Vagina (tissue), 2 donors: Measurements from ENCODE around the gene TOP2B. TPM values are rescaled to one million over a fixed set of nuclear protein-coding genes. Genes with fewer than 3 reads are reported as not detected.
A peak's percentile ranks its signal among the peaks of the same experiment; 100 is the strongest.

Experiments used
- DNase-seq, 2 donors: peaks; one replicate each; pipeline ENCODE4 v3.0.0-alpha.2; 2017; ENCODE audit errors: extremely low spot score in 2 of 2
- H3K27ac ChIP-seq: fragments of 200-600 bp; sonication (generic); one replicate; pipeline ENCODE4 v1.5.1; 2019
- H3K27me3 ChIP-seq: fragments of 200-600 bp; sonication (generic); one replicate; pipeline ENCODE4 v1.5.1; 2019
- H3K36me3 ChIP-seq, 2 donors: fragments of 200-600 bp; sonication (generic); one replicate each; pipeline ENCODE4 v1.5.1; 2017 to 2019
- H3K4me1 ChIP-seq: fragments of 200-600 bp; sonication (generic); one replicate; pipeline ENCODE4 v1.5.1; 2019
- H3K4me3 ChIP-seq, 2 donors: fragments of 200-600 bp; sonication (generic); 1 replicate in 1 of 2; 2 replicates in 1 of 2; pipeline ENCODE4 v1.5.1; 2016 to 2019
- H3K9me3 ChIP-seq: fragments of 200-600 bp; sonication (generic); one replicate; pipeline ENCODE4 v1.5.1; 2019
- POLR2A ChIP-seq, 2 donors: fragments of 450-650 bp; IDR thresholded peaks; one replicate each; pipeline ENCODE4 v1.6.1; 2017; ENCODE audit warnings: antibody characterized with exemption in 2 of 2, mild to moderate bottlenecking in 2 of 2, moderate library complexity in 2 of 2
- POLR2AphosphoS5 ChIP-seq, 2 donors: sonication (generic); formaldehyde crosslinking; IDR thresholded peaks; one replicate each; pipeline ENCODE4 v1.9.0; 2017; ENCODE audit warnings: antibody characterized with exemption in 2 of 2, mild to moderate bottlenecking in 2 of 2, low read depth in 1 of 2; ENCODE audit not compliant: insufficient read depth in 1 of 2
- intact Hi-C: fragments of 100-400 bp; cut with DNase I; formaldehyde crosslinking; loops from one replicate; pipeline ENCODE4 v1.15.1; 2023
- total RNA-seq: library from RNA; depleted of rRNA; stranded (reverse); fragments of >200 nt; gene quantifications from one replicate; pipeline ENCODE4 v1.2.3, GENCODE V29; 2016
- TF ChIP-seq, protein P1 (sequence below), 3 experiments: fragments of 450-650 bp in 2 of 3; fragments of 200-600 bp in 1 of 3; sonication (generic) in 1 of 3; IDR thresholded peaks; one replicate each; pipeline ENCODE4 v1.5.1; 2017 to 2019; ENCODE audit warnings: antibody characterized with exemption in 3 of 3, mild to moderate bottlenecking in 2 of 3, moderate library complexity in 2 of 3

Gene TOP2B
- total RNA-seq, 1 donor from 2014 or later = 88.1 TPM

DNA sequence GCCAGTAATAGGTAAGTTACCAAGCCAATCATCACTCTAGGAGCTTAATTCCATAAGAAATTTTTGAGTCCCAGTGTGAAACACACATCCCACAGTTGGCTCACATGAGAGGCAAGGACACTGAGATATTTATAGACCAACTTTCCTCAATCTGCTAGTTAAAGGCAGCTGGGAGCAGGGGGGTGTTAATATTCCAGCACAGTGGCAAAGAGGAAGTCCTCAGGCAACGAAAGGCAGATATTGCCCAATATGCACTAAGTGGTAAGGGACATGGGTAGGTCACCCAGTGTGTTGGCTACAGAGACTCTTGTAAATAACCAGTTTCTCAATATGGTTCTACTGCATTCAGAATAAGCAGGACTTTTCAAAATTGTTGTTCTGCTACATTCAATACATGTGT is 61.0 kb downstream of the TOP2B start:
- H3K9me3 ChIP-seq = no peaks in the 10 kb centered on the region
- intact Hi-C loops = no loop called here
- H3K27ac ChIP-seq = no peak overlapping the region
- H3K36me3 ChIP-seq = peaks cover 0 to 46% of the 10 kb centered on the region in 2 donors
- TF ChIP-seq, protein P1, sequence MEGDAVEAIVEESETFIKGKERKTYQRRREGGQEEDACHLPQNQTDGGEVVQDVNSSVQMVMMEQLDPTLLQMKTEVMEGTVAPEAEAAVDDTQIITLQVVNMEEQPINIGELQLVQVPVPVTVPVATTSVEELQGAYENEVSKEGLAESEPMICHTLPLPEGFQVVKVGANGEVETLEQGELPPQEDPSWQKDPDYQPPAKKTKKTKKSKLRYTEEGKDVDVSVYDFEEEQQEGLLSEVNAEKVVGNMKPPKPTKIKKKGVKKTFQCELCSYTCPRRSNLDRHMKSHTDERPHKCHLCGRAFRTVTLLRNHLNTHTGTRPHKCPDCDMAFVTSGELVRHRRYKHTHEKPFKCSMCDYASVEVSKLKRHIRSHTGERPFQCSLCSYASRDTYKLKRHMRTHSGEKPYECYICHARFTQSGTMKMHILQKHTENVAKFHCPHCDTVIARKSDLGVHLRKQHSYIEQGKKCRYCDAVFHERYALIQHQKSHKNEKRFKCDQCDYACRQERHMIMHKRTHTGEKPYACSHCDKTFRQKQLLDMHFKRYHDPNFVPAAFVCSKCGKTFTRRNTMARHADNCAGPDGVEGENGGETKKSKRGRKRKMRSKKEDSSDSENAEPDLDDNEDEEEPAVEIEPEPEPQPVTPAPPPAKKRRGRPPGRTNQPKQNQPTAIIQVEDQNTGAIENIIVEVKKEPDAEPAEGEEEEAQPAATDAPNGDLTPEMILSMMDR (IDR thresholded peaks at IDR 0.05) = no peak
- TF ChIP-seq POLR2AphosphoS5 (IDR thresholded peaks at IDR 0.05; ENCODE audit: insufficient read depth in 1 of 2, low read depth in 1 of 2) (no peak), POLR2A (IDR thresholded peaks at IDR 0.05) (no peak)
- H3K4me3 ChIP-seq = no peak overlapping the region
- DNase-seq = no peak
- no peaks in the 10 kb centered on the region for H3K4me1 ChIP-seq
- H3K27me3 ChIP-seq = no peaks in the 10 kb centered on the region

DNA sequence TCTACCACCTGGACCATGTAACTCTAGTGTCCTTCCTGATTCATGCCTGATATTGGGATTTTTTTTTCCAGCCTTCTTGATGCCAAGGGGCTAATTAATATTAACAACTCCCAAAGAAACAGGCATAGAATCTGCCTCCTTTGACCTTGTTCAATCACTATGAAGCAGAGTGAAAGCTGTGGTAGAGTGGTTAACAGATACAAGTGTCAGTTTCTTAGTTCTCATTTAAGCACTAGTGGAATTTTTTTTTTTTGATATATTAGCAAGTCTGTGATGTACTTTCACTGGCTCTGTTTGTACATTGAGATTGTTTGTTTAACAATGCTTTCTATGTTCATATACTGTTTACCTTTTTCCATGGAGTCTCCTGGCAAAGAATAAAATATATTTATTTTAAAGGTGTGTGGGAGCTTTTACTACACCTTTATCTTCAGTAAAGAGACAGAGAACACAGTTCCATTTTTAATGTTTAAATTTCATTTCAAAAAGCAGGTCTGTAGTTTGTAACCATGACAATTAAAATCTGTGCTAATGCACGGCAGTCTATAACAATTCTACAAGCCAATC is 67.1 kb downstream of the TOP2B start:
- H3K9me3 ChIP-seq = no peaks in the 10 kb centered on the region
- TF ChIP-seq, protein P1 (IDR thresholded peaks at IDR 0.05) = no peak
- no peak for TF ChIP-seq POLR2A (IDR thresholded peaks at IDR 0.05)
- H3K27ac ChIP-seq = no peak overlapping the region
- DNase-seq = no peak
- peaks cover 0 to 16% of the 10 kb centered on the region in 2 donors for H3K36me3 ChIP-seq
- no peak overlapping the region for H3K4me3 ChIP-seq
- H3K4me1 ChIP-seq = peaks cover 14% of the 10 kb centered on the region
- intact Hi-C loops = loop anchor here (5.0 to 10.0 kb wide), 2 partner anchors 173 to 825 kb away; partner anchors contain the start of gene RARB
- no peaks in the 10 kb centered on the region for H3K27me3 ChIP-seq

DNA sequence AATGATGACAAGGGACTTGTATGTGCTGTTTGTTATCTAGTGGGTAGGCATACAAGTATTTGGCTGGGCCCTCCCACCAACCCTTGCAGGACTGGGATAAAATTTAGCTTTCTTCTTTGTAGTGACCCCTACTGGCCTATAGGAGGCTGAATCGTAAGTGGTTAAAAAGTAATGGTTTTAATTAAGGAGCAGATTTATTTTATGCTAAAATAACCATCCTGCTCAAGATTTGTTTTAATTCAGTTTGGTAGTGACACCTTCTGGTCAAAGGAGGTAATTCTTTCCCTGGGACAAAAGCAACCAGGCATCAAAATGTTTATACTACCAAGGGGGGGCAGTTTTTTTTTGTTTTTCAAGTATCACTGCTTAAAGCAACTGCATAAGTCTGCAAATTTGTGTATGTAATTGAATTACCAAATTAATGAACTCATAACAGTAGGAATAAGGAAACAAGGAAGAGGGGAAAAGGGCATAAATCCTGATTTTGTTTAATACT is 70.7 kb downstream of the TOP2B start:
- H3K9me3 ChIP-seq = no peaks in the 10 kb centered on the region
- peaks cover 22% of the 10 kb centered on the region for H3K4me1 ChIP-seq
- H3K4me3 ChIP-seq = no peak overlapping the region
- H3K27ac ChIP-seq = no peak overlapping the region
- peak in 1 of 2 donors; percentile 75 for DNase-seq
- intact Hi-C loops = loop anchor here (10.0 kb wide), 1 partner anchor 169 kb away; the partner anchor contains the start of gene RARB
- H3K27me3 ChIP-seq = no peaks in the 10 kb centered on the region
- H3K36me3 ChIP-seq = peaks cover 0 to 6% of the 10 kb centered on the region in 2 donors
- TF ChIP-seq, protein P1 (IDR thresholded peaks at IDR 0.05) = peak; percentile 75 to 87 (median 77)
- TF ChIP-seq POLR2AphosphoS5 (IDR thresholded peaks at IDR 0.05; ENCODE audit: insufficient read depth in 1 of 2, low read depth in 1 of 2) = no peak

DNA sequence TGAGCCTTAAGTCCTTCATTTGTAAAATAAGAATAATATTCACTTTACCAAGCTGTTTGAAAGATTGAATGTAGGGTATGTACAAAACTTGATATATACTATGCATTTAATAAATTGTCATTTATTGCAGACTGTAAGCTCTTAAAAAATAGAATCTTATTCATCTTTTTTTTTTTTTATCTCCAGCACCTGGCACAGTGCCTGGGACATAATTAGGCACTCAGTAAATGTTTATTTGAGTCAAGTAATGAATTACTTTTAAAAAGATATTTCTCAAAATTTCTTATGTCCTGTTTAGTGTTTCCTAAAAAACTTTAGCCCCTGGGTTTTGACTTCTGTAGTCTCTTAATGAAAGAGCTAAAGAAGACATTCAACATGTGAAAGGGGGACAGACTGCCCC is 71.7 kb downstream of the TOP2B start:
- intact Hi-C loops = loop anchor here (10.0 kb wide), 1 partner anchor 168 kb away; the partner anchor contains the start of gene RARB
- TF ChIP-seq POLR2A (IDR thresholded peaks at IDR 0.05) = no peak
- TF ChIP-seq POLR2AphosphoS5 (IDR thresholded peaks at IDR 0.05; ENCODE audit: insufficient read depth in 1 of 2, low read depth in 1 of 2) = no peak
- TF ChIP-seq, protein P1 (IDR thresholded peaks at IDR 0.05) = no peak
- Histone ChIP-seq H3K27ac (no peak overlapping the region), H3K36me3 (no peaks in the 10 kb centered on the region), H3K9me3 (no peaks in the 10 kb centered on the region), H3K4me3 (no peak overlapping the region), H3K27me3 (no peaks in the 10 kb centered on the region), H3K4me1 (peaks cover 22% of the 10 kb centered on the region)
- no peak for DNase-seq

DNA sequence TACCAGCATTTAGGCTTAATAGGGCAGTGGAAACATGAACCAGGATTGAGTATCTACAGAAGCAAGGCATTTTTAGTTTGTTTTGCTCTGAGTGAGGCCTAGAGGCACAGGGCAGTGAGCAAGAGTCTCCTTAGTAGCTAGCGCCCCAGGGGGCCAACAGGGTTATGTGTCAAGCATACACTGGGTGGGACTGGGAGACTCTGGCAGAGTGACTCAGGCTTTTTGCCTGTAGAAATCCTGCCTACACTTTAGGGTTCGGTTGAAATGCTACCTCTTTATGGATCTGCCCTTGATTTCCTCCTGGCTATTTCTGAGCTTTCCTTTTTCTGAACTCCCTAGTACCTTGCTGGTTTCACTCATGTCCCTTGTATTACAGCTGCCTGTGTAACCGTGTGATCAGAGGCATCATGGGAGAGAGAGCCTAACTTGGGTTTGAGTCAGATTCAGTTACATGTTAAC is 72.2 kb downstream of the TOP2B start:
- no peak for TF ChIP-seq POLR2AphosphoS5 (IDR thresholded peaks at IDR 0.05; ENCODE audit: insufficient read depth in 1 of 2, low read depth in 1 of 2)
- TF ChIP-seq POLR2A (IDR thresholded peaks at IDR 0.05) = no peak
- TF ChIP-seq, protein P1 (IDR thresholded peaks at IDR 0.05) = no peak
- H3K27me3 ChIP-seq = no peaks in the 10 kb centered on the region
- H3K4me3 ChIP-seq = no peak overlapping the region
- H3K4me1 ChIP-seq = peaks cover 22% of the 10 kb centered on the region
- H3K27ac ChIP-seq = no peak overlapping the region
- intact Hi-C loops = loop anchor here (10.0 kb wide), 1 partner anchor 168 kb away; the partner anchor contains the start of gene RARB
- H3K36me3 ChIP-seq = no peaks in the 10 kb centered on the region
- peak in 1 of 2 donors; percentile 84 for DNase-seq
- H3K9me3 ChIP-seq = no peaks in the 10 kb centered on the region
